HG02588 (cell line): ENCODE data around the gene COPS4.
A peak's percentile ranks its signal among the peaks of the same experiment; 100 is the strongest.
"Not testable (repeated sequence)": the region's sequence is repeated elsewhere in the genome, so short reads cannot be mapped to it uniquely, and the experiment has no call there.

Experiments
- ATAC-seq: cut with Tn5 transposase; IDR thresholded peaks from one replicate; pipeline ENCODE4 v1.9.1; 2021; ENCODE audit warnings: mild to moderate bottlenecking, moderate library complexity; ENCODE audit not compliant: unreplicated experiment

COPS4 gene

DNA sequence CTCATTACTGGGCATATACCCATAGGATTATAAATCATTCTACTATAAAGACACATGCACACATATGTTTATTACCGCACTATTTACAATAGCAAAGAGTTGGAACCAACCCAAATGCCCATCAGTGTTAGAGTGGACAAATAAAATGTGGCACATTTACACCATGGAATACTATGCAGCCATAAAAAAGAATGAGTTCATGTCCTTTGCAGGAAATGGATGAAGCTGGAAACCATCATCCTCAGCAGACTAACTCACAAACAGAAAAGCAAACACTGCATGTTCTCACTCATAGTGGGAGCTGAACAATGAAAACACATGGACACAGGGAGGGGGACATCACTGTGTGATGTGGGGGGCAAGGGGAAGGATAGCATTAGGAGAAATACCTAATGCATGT lies 11.4 kb upstream of the COPS4 start:
- not testable (repeated sequence) for ATAC-seq

DNA sequence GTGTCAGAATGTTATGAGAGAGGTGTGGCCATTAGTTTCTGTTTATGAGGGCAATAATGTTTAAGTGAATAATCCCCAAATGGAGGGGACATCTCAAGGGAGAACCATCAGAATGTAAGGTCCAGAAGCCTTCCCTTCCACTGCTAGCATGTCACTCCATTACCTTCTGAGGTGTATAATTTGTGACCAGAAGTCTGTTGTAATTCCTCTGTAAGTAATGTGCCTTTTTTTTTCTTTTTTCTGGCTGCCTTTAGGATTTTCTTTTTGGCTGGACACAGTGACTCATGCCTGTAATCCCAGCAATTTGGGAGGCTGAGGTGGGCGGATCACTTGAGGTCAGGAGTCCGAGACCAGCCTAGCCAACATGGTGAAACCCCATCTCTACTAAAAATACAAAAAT lies 10.8 kb upstream of the COPS4 start:
- no peak for ATAC-seq

DNA sequence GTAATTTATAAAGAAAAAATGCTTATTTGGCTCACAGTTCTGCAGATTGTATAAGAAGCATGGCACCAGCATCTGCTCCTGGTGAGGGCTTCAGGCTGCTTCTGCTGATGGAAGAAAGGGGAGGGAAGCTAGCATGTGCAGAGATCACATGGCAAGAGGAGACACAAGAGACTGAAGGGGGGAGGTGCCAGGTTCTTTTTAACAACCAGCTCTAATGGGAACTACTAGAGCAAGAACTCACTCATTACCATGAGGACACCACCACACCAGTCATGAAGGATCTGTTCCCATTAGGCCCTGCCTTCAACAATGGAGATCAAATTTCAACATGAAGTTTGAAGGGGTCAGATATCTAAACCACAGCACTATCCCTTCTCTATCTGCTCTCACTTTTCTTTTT lies 9.4 kb upstream of the COPS4 start:
- no peak for ATAC-seq

DNA sequence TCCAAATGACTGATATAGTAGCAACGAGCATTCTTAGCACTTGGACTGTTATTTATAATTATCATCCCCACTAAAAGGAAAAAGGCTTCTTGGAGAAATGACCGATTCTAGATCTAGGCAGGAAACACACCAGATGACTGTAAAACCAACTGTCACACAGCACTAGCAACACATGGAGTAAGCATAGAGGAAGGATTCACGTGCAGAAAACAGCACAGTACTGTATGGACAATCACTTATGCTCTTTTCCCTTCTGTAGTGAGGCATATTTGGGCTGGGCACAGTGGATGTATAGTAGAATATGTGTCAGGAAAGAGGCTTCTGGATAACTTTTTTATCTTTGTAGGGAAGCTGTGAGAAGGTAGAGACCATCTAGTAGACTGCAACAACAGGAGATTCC lies 6.0 kb upstream of the COPS4 start:
- no peak for ATAC-seq

DNA sequence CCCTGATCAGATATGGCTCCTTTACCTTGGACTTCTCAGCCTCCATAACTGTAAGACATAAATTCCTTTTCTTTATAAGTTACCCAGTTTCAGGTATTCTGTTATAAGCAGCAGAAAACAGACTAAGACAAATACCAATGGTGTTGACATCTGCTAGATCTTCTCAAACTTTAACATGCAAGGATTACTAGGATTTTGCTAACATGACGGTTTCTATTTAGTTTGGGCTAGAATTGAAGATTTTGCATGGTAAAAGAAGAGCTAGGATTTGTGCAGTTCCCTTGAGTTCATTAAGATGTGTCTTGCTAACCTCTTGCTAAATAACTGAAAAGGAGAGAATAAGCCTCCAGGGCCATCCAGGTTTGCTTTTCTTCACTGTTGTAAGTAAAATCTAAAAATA lies 5.3 kb upstream of the COPS4 start:
- no peak for ATAC-seq

DNA sequence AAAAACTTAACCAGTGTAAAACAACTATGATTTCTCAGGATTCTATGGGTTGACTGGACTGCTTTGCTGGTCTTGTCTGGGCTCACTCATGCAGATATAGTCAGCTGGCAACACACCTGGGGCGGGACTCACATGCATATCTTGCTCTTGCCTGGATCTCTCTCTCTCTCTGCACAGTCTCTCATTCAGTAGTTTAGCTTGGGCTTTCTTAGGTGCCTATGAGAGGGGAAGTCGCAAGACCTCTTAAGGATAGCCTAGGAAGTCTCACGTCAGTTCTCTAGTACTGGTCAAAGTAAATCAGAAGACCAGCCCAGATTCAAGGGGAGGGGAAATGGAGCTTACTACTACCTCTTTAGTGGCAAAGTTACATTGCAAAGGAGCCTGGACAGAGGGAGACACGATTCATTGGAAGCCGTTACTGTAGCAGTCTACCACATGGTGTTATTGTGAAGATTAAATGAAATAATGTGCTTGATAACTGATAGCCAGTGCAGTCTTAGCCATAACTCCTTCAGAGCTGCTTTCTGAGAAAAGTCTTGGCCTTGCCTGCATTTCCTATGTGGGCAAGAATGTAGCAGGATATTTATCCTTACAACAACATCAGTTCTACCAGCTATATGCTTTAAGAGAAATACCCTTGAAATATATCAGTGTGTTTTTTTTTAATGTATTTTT lies 2.1 kb downstream of the COPS4 start:
- no peak for ATAC-seq

DNA sequence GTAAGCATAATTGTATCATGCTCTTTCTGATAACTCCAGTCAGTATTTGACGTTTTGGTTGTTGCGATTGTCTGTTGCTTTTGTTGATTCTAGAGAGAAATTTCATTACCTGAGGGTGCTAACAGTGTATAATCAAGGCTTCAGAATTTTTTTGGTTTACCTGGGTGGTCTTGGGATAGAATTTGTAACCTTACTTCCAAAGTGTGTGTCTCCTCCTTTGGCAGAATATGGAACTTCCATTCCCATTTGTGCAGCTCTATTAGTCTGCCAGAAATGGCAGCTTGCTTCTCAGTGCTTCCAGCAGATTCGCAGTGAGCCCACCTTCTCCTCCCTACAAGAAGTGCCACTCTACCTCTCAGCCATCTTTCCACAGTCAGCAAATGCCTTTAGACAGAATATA lies 5.3 kb downstream of the COPS4 start:
- no peak for ATAC-seq

DNA sequence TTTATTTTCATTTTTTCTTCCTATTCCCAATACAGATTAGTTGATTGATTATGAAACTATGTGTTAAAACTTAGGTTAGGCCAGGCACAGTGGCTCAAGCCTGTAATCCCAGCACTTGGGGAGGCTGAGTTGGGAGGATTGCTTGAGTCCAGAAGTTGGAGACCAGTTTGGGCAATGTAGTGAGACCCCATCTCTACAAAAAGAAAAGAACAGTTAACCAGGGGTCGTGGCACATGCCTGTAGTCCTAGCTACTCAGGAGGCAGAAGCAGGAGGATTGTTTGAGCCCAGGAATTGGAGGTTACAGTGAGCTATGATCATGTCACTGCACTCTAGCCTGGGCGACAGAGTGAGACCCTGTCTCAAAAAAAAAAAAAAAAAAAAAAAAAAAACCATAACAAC lies 8.2 kb downstream of the COPS4 start:
- not testable (repeated sequence) for ATAC-seq

DNA sequence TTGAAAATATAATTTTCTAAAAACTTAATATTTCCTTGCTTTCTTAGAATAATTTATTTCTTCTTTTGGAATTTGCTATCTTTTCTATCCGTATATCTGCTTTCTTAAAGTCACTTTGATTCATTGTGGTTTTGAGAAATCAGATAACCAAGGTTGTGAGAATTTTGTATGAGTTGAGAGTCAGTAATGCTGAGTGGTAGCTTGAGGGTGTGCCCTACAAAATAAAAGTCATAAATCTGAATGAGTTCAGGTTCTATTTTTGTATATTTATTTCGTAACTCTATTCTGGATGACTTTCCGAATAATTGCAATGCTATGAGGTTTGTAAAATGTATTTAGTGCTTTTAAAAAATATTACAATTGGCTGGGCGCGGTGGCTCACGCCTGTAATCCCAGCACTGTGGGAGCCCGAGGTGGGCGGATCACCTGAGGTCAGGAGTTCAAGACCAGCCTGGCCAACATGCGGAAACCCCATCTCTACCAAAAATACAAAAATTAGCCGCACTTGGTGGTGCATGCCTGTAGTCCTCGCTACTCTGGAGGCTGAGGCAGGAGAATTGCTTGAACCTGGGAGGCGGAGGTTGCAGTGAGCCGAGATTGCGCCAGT lies 8.9 kb downstream of the COPS4 start:
- ATAC-seq, result no peak

DNA sequence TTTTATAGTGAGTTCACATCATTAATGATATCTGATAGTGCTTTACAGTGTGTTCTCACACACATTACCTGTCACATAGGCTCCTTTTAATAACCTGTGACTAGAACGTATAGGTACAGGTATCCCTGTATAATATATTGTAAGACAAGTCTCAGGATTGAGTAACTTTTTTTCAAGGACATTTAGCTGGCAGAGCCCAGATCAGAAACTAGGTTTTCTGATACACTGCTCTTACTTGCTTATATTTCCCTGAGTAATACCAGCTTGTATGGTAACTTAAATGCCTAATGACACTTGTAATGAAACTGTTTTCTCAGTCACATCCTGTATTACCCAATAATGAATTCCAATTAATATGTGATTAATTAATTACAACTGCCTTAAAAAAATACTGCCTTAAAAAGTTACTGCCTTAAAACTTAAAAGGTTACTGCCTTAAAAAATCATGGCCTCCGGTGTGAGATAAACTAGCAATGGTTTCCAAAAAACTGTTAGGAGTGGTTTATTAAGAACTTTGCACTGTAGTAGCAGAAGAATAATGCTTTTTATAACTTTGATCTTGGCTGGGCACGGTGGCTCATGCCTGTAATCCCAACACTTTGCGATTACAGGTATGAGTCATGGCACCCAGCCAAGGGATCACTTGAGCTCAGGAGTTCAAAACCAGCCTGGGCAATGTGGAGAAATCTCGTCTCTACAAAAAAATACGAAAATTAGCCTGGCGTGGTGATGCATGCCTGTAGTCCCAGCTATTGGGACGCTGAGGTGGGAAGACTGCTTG lies 11.9 kb downstream of the COPS4 start:
- ATAC-seq, result no peak

DNA sequence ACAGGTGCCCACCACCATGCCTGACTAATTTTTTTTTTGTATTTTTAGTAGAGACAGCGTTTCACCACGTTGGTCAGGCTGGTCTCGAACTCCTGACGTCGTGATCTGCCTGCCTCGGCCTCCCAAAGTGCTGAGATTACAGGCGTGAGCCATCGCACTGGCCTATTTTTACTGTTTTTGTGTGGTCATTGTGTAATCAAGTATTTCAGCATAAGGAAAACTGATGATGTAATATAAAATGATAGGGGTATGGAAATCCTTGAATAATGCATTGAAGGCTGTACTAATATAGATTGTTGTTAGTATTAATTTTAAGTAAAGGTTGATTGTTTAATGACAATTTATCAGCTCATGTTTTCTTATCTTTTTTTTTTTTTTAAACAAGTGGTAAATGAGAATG lies 13.8 kb downstream of the COPS4 start:
- not testable (repeated sequence) for ATAC-seq

DNA sequence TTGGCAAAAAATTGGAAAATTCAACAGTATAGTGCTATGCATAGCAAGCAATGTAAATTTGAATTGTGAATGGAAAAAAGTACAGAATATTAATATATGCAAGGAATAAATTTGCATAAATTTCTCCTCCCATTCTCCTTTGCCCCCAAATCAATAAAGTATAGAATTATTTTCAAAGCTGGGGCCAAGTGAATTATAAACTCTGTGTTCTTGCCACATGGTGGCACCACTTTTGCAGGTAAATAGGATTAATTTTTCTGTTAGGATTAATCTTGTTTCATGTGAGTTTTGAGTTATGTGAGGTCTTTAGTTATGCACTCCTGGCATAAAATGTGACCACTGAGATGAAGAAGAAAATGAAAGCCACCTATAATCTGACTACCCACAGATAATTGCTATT lies 19.9 kb downstream of the COPS4 start:
- ATAC-seq, result no peak

DNA sequence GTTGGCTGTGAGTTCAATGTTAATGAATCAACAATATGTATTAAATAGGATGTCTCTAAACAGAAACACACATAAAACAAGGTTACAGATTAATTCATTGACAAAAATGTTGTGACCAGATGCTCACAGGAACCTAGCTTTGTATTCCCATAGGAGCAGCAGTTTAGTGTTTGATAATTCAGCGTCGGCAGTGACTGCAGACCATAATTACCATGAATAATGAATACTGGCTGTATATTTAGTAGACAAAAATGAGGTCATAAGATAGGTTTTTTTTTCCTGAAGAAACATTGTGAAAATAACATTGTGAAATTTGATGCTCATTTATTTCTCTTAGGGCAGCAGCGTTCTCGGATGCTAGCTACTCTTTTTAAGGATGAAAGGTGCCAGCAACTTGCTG lies 27.8 kb downstream of the COPS4 start:
- no peak for ATAC-seq

DNA sequence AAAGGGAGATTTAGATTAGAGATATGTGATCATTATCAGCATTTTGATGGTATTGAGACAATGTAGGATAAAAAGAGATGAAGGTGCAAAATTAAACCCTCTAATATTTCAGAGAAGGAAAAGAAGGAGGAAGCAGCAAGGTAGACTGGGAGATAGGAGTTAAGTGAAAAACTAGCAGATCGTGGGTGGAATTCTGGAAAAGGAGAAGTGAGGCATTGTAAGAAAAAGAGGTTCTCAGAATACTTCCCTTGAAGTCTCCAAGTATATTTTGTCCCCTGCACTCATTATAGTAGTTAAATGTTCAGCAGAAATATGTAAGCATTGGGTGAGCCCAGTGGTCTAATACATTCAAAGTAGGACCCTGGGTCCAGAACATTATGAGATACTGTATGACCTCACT lies 30.3 kb downstream of the COPS4 start:
- ATAC-seq, result no peak

DNA sequence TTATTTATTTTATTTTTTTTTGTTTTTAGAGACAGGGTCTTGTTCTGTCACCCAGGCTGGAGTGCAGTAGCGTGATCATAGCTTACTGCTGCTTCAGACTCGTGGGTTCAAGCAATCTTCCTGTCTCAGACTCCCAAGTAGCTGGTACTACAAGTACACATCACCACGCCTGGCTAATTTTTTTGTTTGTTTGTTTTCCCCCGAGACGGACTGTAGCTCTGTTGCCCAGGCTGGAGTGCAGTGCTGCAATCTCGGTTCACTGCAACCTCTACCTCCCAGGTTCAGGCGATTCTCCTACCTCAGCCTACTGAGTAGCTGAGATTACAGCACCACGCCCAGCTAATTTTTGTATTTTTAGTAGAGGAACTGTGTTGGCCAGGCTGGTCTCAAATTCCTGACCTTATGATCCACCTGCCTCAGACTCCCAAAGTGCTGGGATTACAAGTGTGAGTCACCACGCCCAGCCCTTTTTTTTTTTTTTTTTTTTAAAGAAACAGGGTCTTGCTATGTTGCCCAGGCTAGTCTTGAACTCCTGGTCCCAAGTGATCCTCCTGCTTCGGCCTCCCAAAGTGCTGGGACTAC lies 32.2 kb downstream of the COPS4 start:
- ATAC-seq, result no peak

DNA sequence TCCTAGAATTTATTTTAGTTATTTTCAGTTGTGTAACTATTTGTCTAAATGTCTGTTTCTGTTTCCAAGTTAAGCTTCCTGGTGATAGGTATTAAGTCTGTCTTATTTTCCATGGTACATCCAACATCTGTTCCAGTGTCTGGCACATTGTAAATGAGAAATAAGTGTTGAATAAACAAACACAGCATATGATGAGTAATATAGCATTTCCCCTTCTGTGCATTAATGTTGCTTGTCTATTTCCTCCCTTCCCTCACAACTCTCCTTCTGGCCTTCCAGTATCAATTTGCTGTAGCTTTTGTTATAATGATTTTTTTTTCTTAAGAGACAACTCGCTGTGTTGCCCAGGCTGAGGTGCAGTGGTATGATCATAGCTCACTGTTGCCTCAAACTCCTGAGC lies 36.1 kb downstream of the COPS4 start:
- no peak for ATAC-seq

DNA sequence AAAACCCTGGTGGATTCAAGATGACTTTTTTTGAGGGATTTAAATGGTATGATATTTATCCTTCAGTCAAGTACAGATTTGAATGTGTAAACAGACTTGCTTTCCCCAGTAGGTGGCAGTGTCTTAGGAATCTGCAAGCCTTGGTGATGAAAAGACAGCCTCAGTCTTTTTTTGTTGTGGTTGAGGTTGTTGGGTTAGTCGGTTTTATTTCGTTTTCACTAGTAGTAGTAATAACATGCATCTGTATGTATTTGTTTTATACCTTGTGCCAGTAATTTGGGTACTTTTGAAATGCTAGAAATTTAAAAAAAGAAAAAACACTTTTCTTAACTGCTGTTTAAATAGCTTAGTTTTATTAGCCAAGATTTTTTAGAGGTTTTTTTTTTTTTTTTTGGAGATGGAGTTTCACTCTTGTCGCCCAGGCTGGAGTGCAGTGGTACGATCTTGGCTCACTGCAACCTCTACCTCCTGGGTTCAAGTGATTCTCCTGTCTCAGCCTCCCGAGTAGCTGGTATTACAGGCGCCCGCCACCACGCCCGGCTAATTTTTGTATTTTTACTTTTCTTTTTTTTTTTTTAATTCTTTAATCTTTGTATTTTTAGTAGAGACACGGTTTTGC lies 39.2 kb downstream of the COPS4 start:
- peak; percentile 82 for ATAC-seq

DNA sequence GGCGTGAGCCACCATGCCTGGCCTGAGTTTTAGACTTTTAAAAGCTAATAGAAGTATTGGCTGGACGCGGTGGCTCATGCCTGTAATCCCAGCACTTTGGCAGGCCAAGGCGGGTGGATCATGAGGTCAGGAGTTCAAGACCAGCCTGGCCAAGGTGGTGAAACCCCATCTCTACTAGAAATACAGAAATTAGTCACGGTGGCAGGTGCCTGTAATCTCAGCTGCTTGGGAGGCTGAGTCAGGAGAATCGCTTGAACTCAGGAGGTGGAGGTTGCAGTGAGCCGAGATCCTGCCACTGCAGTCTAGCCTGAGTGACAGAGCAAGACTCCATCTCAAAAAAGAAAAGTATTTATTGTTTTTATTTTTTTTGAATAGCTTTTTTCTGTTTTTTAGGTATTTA lies 39.8 kb downstream of the COPS4 start:
- not testable (repeated sequence) for ATAC-seq

DNA sequence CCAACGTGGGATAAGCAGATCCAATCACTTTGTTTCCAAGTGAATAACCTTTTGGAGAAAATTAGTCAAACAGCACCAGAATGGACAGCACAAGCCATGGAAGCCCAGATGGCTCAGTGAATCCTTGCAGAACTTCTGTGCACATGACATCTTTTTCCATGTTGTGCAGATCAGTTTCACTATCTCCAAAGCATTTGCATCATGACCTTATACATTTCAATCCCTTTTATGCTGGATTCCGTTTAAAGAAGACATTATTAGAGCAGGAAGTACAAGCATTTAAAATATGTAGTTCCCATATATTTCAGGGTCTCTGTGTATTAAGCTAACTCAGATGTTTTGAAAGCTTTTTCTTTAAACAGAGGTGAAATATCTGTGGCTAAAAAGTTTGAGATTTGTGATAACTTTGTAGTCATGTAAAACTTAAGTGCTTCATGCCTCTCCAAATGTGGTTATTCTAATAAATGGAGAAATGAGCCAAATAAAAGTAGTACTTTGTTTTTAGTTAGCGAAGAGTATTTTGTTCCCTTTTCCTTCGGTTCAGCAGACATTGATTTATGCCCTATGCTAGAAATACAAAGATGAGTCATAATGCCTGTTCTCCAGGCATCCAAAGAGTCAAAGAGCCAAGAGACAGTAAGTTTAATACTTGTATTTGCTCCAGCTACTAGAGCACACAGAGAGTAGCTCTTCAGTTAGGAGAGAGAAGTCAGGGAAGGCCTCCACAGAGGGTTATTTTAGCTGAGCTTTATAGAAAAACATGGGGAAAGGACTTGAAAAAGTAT lies 40.5 kb downstream of the COPS4 start:
- no peak for ATAC-seq

DNA sequence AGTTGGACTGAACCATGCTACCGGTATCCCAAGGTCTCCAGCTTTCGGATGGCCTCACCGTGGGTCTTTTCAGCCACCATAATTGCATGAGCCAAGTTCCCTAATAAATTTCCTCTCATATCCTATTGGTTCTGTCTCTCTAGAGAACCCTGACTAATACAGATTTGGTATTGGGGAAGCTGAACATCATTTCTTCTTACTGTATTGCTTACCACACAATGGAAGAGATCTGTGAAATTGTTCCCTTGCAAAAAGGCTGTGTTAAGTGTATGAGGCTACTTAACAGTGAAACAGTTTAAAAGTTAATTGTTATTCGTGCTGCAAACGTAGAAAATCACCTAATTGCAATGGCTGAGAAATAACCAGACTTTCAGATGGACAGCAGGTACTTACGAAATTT lies 45.6 kb downstream of the COPS4 start:
- ATAC-seq, result no peak

DNA sequence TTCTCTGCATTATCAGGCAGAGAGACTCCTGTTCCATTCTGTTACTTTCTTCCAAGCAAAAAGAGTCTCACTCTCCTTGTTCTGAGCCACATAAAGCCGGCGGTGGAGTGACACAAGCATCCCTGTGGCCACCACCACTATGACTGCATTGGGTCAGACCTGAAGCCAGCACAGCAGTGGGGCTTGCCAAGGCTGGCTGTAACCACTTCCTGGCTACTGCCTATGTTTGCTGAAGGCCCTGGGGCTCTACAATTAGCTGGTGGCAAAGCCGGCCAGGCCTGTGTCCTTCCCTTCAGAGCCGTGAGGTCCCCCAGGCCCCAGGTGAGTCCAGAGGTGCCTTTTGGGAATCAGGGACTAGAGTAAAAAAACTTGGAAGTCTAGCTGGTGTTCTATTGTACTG lies 47.8 kb downstream of the COPS4 start:
- ATAC-seq, result no peak
